ENCODE data around the gene SH3RF3.

The SH3RF3 gene

DNA sequence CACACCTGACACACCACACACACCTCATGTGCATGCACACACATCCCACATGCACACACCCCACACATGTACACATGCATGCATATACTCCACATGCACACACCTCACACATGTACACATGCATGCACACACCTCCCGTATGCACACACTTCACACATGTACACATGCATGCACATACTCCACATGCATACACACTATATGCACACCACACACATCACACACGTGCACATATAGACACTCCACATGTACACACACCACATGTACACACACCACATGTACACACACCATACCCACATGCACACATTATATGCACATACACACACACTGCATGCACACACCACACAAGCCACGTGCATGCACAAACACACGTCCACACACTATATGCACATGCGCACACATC lies 384.2 kb downstream of the SH3RF3 start:
- TF ChIP-seq CTCF (IDR thresholded peaks at IDR 0.05; ENCODE audit: insufficient read depth, low read depth, low read length, missing control alignments): no peak
- H3K4me3 ChIP-seq (ENCODE audit: low read depth, low read length): no peak overlapping the region
- DNase-seq (ENCODE audit: low read depth): no peak

DNA sequence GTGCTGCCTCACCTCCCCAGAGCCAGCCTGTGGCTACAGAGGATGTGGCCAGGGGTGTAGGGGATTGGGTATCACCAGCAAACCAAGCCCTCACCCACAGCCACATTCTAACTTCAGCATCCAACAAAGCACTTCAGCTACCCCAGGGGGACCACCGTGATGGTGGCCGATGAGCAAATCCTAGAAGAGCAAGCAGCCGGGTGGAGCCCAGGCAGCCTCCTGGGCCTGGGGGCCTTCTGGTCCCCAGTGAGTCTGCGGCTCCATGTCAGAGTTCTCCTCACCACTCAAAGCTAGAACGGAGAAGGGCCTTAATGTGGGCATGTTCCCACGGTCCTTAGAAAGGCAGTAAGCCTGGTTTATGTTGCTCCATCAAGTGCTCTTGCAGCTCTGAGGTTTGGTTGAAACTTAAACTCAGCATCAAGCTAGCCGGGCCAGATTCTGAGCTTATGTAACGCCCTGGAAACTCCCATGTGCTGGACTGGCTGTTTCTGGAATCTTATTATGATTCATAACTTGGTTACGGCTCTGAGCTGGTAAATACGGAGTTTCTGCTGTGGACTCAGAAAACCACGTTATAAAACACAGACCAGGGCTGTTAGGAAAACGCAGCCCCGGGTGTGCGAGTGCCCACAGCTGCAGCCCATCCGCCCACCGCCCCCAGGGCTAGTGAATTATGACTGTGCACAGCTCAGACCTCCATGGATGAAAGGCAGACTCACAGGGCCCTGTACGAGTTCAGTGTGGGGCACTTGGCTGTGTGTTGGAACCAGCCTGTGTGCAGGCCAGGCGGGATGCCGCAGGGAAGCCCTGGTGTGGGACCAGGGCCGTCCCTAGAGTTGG lies 385.0 kb downstream of the SH3RF3 start:
- no peak overlapping the region for H3K4me3 ChIP-seq (ENCODE audit: low read depth, low read length)
- DNase-seq (ENCODE audit: low read depth): peak; percentile 96
- TF ChIP-seq CTCF (IDR thresholded peaks at IDR 0.05; ENCODE audit: insufficient read depth, low read depth, low read length, missing control alignments): no peak

DNA sequence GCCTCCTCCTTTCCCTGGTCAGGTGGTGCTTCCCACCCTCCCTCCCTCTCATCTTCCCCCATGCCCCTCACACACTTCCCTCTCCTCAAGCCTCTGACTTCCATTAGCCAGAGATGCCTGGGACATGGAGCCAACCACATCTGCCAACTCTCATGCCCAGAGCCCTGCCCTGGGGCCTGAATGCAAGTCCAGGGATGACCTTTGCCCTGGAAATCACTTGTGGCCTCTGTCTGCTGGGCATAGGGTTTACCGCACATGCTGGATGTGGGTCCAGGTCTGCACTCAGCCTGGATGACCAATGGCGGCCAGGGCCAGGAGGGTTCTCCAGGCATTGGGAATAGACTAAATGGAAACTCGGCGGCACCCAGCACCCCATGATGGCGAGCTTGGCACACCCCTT lies 385.9 kb downstream of the SH3RF3 start:
- TF ChIP-seq CTCF (IDR thresholded peaks at IDR 0.05; ENCODE audit: insufficient read depth, low read depth, low read length, missing control alignments): no peak
- H3K4me3 ChIP-seq (ENCODE audit: low read depth, low read length): no peak overlapping the region
- no peak for DNase-seq (ENCODE audit: low read depth)

DNA sequence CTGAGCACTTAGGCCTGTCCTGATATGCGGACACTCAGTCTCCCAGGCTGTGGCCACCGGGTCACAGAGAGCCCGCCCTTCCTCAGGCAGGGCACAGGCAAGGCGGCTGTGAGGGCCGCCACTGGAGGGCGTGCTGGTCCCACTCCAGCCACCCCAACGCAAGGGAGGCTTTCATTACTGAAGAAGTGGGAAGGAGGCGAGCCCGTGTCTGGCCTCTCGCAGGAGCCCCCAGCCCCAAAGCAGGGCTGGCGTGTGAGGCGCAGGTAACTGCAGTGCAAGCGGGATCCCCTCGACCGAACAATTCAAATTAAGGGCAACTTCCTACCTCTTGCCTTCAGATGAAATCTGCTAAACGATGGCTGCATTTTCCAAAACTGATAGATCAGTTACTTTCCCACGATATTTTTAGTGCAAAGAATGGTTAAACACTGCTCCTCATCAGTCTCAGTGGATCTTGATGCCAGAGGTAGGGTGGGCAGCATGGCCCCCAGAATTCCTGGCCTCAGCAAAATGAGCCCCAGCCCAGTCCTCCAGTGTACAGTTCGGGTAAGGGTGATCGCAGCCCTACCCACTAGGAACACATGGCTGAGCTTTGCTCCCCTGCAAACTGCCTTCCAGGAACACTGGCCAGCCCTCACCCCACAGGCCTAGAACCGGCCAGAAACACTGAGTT lies 387.6 kb downstream of the SH3RF3 start:
- H3K4me3 ChIP-seq (ENCODE audit: low read depth, low read length): no peak overlapping the region
- peak; percentile 53 for DNase-seq (ENCODE audit: low read depth)
- peak; percentile 65 for TF ChIP-seq CTCF (IDR thresholded peaks at IDR 0.05; ENCODE audit: insufficient read depth, low read depth, low read length, missing control alignments)

- H3K4me3 ChIP-seq (ENCODE audit: low read depth, low read length): no peak overlapping the region
- DNase-seq (ENCODE audit: low read depth): no peak
- no peak for TF ChIP-seq CTCF (IDR thresholded peaks at IDR 0.05; ENCODE audit: insufficient read depth, low read depth, low read length, missing control alignments)
Observed at GRCh38 chr2:109517118-109517889, 388.3 kb downstream of the SH3RF3 start.

DNA sequence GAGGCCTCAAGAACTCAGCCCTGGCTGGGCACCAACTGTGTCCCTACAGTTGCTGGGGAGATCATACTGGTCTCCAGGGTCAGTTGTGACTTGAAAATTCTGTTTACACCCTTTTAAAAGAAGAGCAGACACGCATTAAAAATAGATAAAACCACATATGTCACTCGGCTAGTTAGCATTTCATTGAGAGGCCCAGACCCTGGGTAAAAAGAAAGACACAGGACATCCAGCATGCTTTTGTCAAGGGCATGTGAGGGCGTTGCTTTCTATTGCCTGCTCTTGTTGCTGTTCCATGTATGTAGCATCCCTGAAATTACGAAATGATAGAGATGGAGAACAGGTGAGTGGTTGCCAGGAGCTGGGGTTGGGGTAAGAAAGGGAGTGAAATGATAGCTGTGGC lies 390.5 kb downstream of the SH3RF3 start:
- TF ChIP-seq CTCF (IDR thresholded peaks at IDR 0.05; ENCODE audit: insufficient read depth, low read depth, low read length, missing control alignments): no peak
- H3K4me3 ChIP-seq (ENCODE audit: low read depth, low read length): no peak overlapping the region
- no peak for DNase-seq (ENCODE audit: low read depth)
